Measurements from ENCODE around the gene CEACAM5.
"Not testable (repeated sequence)": the region's sequence is repeated elsewhere in the genome, so short reads cannot be mapped to it uniquely, and the experiment has no call there.

CEACAM5 gene

GRCh38 chr19:41745756-41746155 lies 37.3 kb downstream of the CEACAM5 start:
- DNase-seq: no peak

- no peak for DNase-seq
Observed at GRCh38 chr19:41746593-41747227, 38.3 kb downstream of the CEACAM5 start.

- no peak for DNase-seq
Observed at GRCh38 chr19:41748012-41748411, 39.6 kb downstream of the CEACAM5 start.

- DNase-seq: not testable (repeated sequence)
Observed at GRCh38 chr19:41750248-41751134, 42.1 kb downstream of the CEACAM5 start.

- no peak for DNase-seq
Observed at GRCh38 chr19:41753159-41753558, 44.7 kb downstream of the CEACAM5 start.

- no peak for DNase-seq
Observed at GRCh38 chr19:41753936-41754529, 45.6 kb downstream of the CEACAM5 start.

GRCh38 chr19:41755328-41755913 lies 47.0 kb downstream of the CEACAM5 start, which contains the start of gene CEACAM6:
Gene CEACAM6 (plus strand): TSS chr19:41755530. CDS start chr19:41755639, 109 bp downstream.
- DNase-seq: no peak

- no peak for DNase-seq
Observed at GRCh38 chr19:41758846-41759245, 50.4 kb downstream of the CEACAM5 start.

GRCh38 chr19:41767115-41767514 lies 58.7 kb downstream of the CEACAM5 start:
- DNase-seq: no peak

GRCh38 chr19:41768105-41768504 lies 59.7 kb downstream of the CEACAM5 start:
- DNase-seq: not testable (repeated sequence)

GRCh38 chr19:41769608-41770007 lies 61.2 kb downstream of the CEACAM5 start:
- no peak for DNase-seq

- DNase-seq: no peak
Observed at GRCh38 chr19:41771410-41771809, 63.0 kb downstream of the CEACAM5 start.

GRCh38 chr19:41774515-41774980 lies 66.1 kb downstream of the CEACAM5 start:
- DNase-seq: no peak

- DNase-seq: no peak
Observed at GRCh38 chr19:41776700-41777099, 68.3 kb downstream of the CEACAM5 start.

Measured in NCI-H1048 (cell line).